H1 (cell line): ENCODE results near the gene MOB1B. TPM values are rescaled to one million over a fixed set of nuclear protein-coding genes. Genes with fewer than 3 reads are reported as not detected.

ENCODE experiments used
- CTCF ChIA-PET: fragments of 300-600 bp; sonication (Branson Sonifier 250); formaldehyde crosslinking; loops from one replicate; lab custom pipeline; 2021; ENCODE audit not compliant: partially characterized antibody; lab: Charles Lee
- POLR2A ChIA-PET: fragments of 300-600 bp; sonication (Branson Sonifier 250); formaldehyde crosslinking; loops from one replicate; lab custom pipeline; 2021; ENCODE audit warnings: inconsistent platforms; ENCODE audit not compliant: partially characterized antibody; lab: Charles Lee
- DNase-seq, 2 experiments: peaks; one replicate each; pipeline versions ENCODE4 v3.0.0 to v3.0.0-alpha.2; 2010 to 2022; ENCODE audit warnings: low spot score in 2 of 2, low read depth in 1 of 2, mixed read lengths in 1 of 2
- FAIRE-seq: peaks from 2 replicates; lab custom pipeline; 2011; peaks lifted over from hg19 to GRCh38; lab: Jason Lieb, UNC
- H2AFZ ChIP-seq: 2 replicates; pipeline ENCODE4 v1.8.1; 2012; ENCODE audit warnings: low read length, inconsistent platforms
- H2AK5ac ChIP-seq: 2 replicates; pipeline ENCODE4 v1.6.1; 2013; ENCODE audit warnings: low read depth, low read length
- H2BK120ac ChIP-seq: replicated peaks from 2 replicates; pipeline ENCODE3; 2013; ENCODE audit warnings: low read depth, low read length, inconsistent platforms
- H2BK12ac ChIP-seq: 2 replicates; pipeline ENCODE4 v1.6.1; 2013; ENCODE audit warnings: low read depth, low read length
- H2BK15ac ChIP-seq: 2 replicates; pipeline ENCODE4 v1.6.1; 2013; ENCODE audit warnings: low read length
- H2BK20ac ChIP-seq: 2 replicates; pipeline ENCODE4 v1.6.1; 2013; ENCODE audit warnings: low read length
- H2BK5ac ChIP-seq: 2 replicates; pipeline ENCODE4 v1.6.1; 2013; ENCODE audit warnings: low read depth, low read length
- H3K14ac ChIP-seq: 2 replicates; pipeline ENCODE4 v1.6.1; 2013; ENCODE audit warnings: inconsistent platforms; ENCODE audit not compliant: insufficient read length
- H3K18ac ChIP-seq: 2 replicates; pipeline ENCODE4 v1.6.1; 2013; ENCODE audit warnings: low read length; ENCODE audit errors: extremely low read depth
- H3K23ac ChIP-seq: 2 replicates; pipeline ENCODE4 v1.6.1; 2013; ENCODE audit warnings: inconsistent platforms; ENCODE audit not compliant: insufficient read length
- H3K23me2 ChIP-seq: 2 replicates; pipeline ENCODE4 v1.6.1; 2013; ENCODE audit warnings: low read depth, low read length
- H3K27ac ChIP-seq: 2 replicates; pipeline ENCODE4 v1.6.1; 2011; ENCODE audit warnings: low read depth, low read length, inconsistent platforms
- H3K27me3 ChIP-seq, 4 experiments: replicated peaks in 1 of 4; 1 replicate in 1 of 4; 2 replicates in 3 of 4; pipeline versions ENCODE4 v1.6.1 to v1.8.1; 2011 to 2013; ENCODE audit warnings: low read length in 3 of 4, mild to moderate bottlenecking in 3 of 4, inconsistent platforms in 2 of 4, mixed read lengths in 2 of 4, moderate library complexity in 1 of 4; ENCODE audit not compliant: control insufficient read depth in 3 of 4, insufficient read depth in 3 of 4; ENCODE audit errors: extremely low read depth in 1 of 4
- H3K36me3 ChIP-seq, 4 experiments: 2 replicates each; pipeline versions ENCODE4 v1.6.1 to v1.8.1; 2011 to 2013; ENCODE audit warnings: mild to moderate bottlenecking in 4 of 4, low read length in 3 of 4, moderate library complexity in 2 of 4, control low read depth in 1 of 4, inconsistent platforms in 1 of 4; ENCODE audit not compliant: insufficient read depth in 4 of 4, control insufficient read depth in 2 of 4
- H3K4ac ChIP-seq: replicated peaks from 2 replicates; pipeline ENCODE3; 2013; ENCODE audit warnings: low read length, low read depth, mixed read lengths, inconsistent platforms; ENCODE audit not compliant: insufficient read length
- H3K4me1 ChIP-seq, 4 experiments: replicated peaks in 1 of 4; 1 replicate in 1 of 4; 2 replicates in 3 of 4; pipeline versions ENCODE4 v1.6.1 to v1.8.1; 2011 to 2013; ENCODE audit warnings: low read length in 3 of 4, inconsistent platforms in 2 of 4, mixed read lengths in 1 of 4; ENCODE audit not compliant: insufficient read depth in 4 of 4, control insufficient read depth in 3 of 4
- H3K4me2 ChIP-seq, 2 experiments: 2 replicates each; pipeline versions ENCODE4 v1.6.1 to v1.8.1; 2011 to 2013; ENCODE audit warnings: low read depth in 2 of 2, low read length in 2 of 2, control low read depth in 1 of 2, inconsistent platforms in 1 of 2, mild to moderate bottlenecking in 1 of 2; ENCODE audit not compliant: insufficient read depth in 1 of 2
- H3K4me3 ChIP-seq, 4 experiments: fragments of 200-600, 300-600 bp in 1 of 4; sonication (generic), shearing (Covaris generic), sonication (Bioruptor Twin) in 1 of 4; 2 replicates each; pipeline versions ENCODE4 v1.5.1 to v1.8.1; 2011 to 2016; ENCODE audit warnings: low read length in 4 of 4, low read depth in 3 of 4, control low read depth in 2 of 4, inconsistent platforms in 2 of 4, mild to moderate bottlenecking in 2 of 4, mixed read lengths in 1 of 4, moderate library complexity in 1 of 4; ENCODE audit not compliant: insufficient read depth in 2 of 4; ENCODE audit errors: extremely low read depth in 1 of 4
- H3K56ac ChIP-seq: replicated peaks from 2 replicates; pipeline ENCODE3; 2013; ENCODE audit warnings: low read depth, mild to moderate bottlenecking, mixed read lengths, low read length, inconsistent platforms; ENCODE audit not compliant: insufficient read length
- H3K79me1 ChIP-seq: 2 replicates; pipeline ENCODE4 v1.6.1; 2013; ENCODE audit warnings: low read depth, low read length, control low read depth
- H3K79me2 ChIP-seq, 2 experiments: 2 replicates each; pipeline versions ENCODE4 v1.6.1 to v1.8.1; 2012 to 2013; ENCODE audit warnings: low read length in 2 of 2, mild to moderate bottlenecking in 2 of 2, inconsistent platforms in 1 of 2; ENCODE audit not compliant: insufficient read depth in 2 of 2, control insufficient read depth in 1 of 2
- H3K9ac ChIP-seq, 4 experiments: replicated peaks in 1 of 4; 1 replicate in 1 of 4; 2 replicates in 3 of 4; pipeline versions ENCODE4 v1.6.1 to v1.8.1; 2011 to 2013; ENCODE audit warnings: low read depth in 3 of 4, low read length in 3 of 4, control low read depth in 2 of 4, mild to moderate bottlenecking in 2 of 4, moderate library complexity in 2 of 4, inconsistent platforms in 1 of 4; ENCODE audit errors: extremely low read depth in 1 of 4
- H3K9me3 ChIP-seq, 2 experiments: 2 replicates each; pipeline versions ENCODE4 v1.6.1 to v1.8.1; 2012 to 2013; ENCODE audit warnings: mild to moderate bottlenecking in 2 of 2, moderate library complexity in 2 of 2, control low read depth in 1 of 2, inconsistent platforms in 1 of 2, low read depth in 1 of 2, low read length in 1 of 2, mixed read lengths in 1 of 2; ENCODE audit not compliant: insufficient read depth in 2 of 2
- H4K20me1 ChIP-seq, 2 experiments: replicated peaks in 1 of 2; 2 replicates each; pipeline versions ENCODE3 to v1.8.1; 2011 to 2013; ENCODE audit warnings: inconsistent platforms in 2 of 2, low read length in 2 of 2, mild to moderate bottlenecking in 1 of 2; ENCODE audit not compliant: insufficient read depth in 2 of 2, control insufficient read depth in 1 of 2
- H4K5ac ChIP-seq: 2 replicates; pipeline ENCODE4 v1.6.1; 2013; ENCODE audit warnings: low read length, low read depth, mixed read lengths, inconsistent platforms; ENCODE audit not compliant: insufficient read length
- H4K8ac ChIP-seq: 2 replicates; pipeline ENCODE4 v1.8.0; 2013; ENCODE audit warnings: mild to moderate bottlenecking, moderate library complexity, low read length, inconsistent platforms; ENCODE audit not compliant: insufficient read depth; ENCODE audit errors: extremely low read depth
- H4K91ac ChIP-seq: replicated peaks from 2 replicates; pipeline ENCODE3; 2013; ENCODE audit warnings: low read length, mixed read lengths, inconsistent platforms; ENCODE audit not compliant: insufficient read length
- ASH2L ChIP-seq: fragments of 200-600, 300-600 bp; sonication (generic); IDR thresholded peaks from one replicate; pipeline ENCODE4 v1.7.1; 2017; ENCODE audit warnings: low read length
- SAP30 ChIP-seq: fragments of 300-600 bp; sonication (generic); IDR thresholded peaks from 2 replicates; pipeline ENCODE4 v1.7.1; 2012; ENCODE audit warnings: low read length, moderate library complexity, mild to moderate bottlenecking, inconsistent platforms; ENCODE audit not compliant: insufficient read depth, insufficient replicate concordance
- WGBS, 2 experiments: shearing (Covaris generic) in 1 of 2; methylation state at CpG; one replicate each; pipeline versions ENCODE4 v1.1.6 to v1.1.7; 2013 to 2015; ENCODE audit warnings: low lambda C conversion rate in 2 of 2, mixed read lengths in 2 of 2, inconsistent platforms in 1 of 2, low coverage in 1 of 2, missing lambda C conversion rate in 1 of 2; ENCODE audit not compliant: insufficient replicate concordance in 2 of 2, insufficient coverage in 1 of 2, insufficient read length in 1 of 2; ENCODE audit errors: extremely low coverage in 1 of 2, missing lambda C conversion rate in 1 of 2; 5-methylcytosine and 5-hydroxymethylcytosine counted together
- polyA plus RNA-seq, 7 experiments: library from polyadenylated mRNA; depleted of rRNA in 3 of 7; stranded (reverse) in 5 of 7; unstranded in 2 of 7; fragments of >200 nt in 5 of 7; fragments of 200-250 nt in 2 of 7; gene quantifications; 1 replicate in 5 of 7; 2 replicates in 1 of 7; 4 replicates in 1 of 7; pipeline versions ENCODE4 v1.2.1 to v1.2.3, GENCODE V29; 2011 to 2013; ENCODE audit warnings: missing spikeins in 2 of 7, mixed read lengths in 2 of 7
- total RNA-seq: library from RNA; stranded (reverse); fragmentation: NEBNext Ultra II Directional; extraction: Animal tissue kit (Norgen Biotek cat#: 25700); gene quantifications from 2 replicates; pipeline ENCODE4 v1.2.1, GENCODE V29; 2021

The MOB1B gene
- total and polyA plus RNA-seq, 2 of the 8 experiments (the other 6 are each of a cell fraction or from before 2014, with no cell fraction given) = 3.8 to 33.5 TPM

DNA sequence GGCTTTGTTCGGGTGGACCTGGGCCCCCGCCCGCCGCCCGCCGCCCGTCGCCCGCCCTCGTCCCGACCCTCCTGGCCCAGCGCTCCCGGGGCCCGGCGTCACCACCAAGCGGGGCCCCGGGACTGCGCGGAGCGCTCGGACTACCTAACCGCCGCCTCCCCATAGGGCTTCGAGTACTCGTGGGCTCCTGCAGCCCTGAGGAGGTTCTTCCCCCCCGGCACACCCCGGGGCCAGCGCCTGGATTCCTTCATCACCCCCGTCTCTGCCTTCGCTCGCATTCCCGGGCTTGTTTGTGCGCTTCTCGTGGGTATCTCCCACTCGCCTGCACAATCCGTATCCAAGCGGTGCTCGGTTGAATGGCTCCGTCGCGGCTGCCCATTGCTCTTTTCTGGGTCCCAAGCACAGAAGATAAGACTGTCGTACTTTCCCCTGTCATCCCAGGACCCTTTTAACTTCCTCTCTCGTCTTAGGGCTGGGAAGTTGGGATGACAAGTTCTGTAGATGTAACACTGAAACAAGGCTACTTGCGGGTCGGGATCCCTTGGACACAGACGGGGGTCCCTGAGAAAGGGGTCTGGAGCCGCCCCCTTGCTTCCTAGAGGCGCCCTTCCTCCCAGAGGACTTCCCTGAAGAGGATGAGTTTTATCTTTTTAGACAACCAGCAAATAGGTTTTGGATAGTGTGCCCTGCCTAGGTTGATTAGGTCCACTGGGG, 565 bp downstream of the MOB1B start:
- no peak overlapping the region for H4K91ac ChIP-seq
- peaks cover 1 to 2% of the 10 kb centered on the region in 2 experiments for H4K20me1 ChIP-seq
- H3K56ac ChIP-seq = peak overlapping the region; percentile 64
- no peak overlapping the region for H2BK15ac ChIP-seq
- ChIA-PET CTCF (interaction anchor here (0.7 to 1.6 kb wide), 8 partner anchors 12 to 250 kb away, joined by 3 to 5 read pairs (median 3); no protein-coding TSS in a partner anchor), POLR2A (interaction anchor here (0.5 to 1.7 kb wide), 8 partner anchors 9 to 372 kb away, joined by 3 to 11 read pairs (median 4); partner anchors contain the start of gene GRSF1)
- peak overlapping the region; percentile 24; the same call in 1 of the 2 replicates for H3K18ac ChIP-seq
- DNase-seq (no peak), FAIRE-seq (no peak)
- peak overlapping the region; percentile 83 to 94 (median 93) for H3K4me3 ChIP-seq
- no peak for TF ChIP-seq SAP30
- peak; percentile 62 for TF ChIP-seq ASH2L
- H3K79me1 ChIP-seq = peaks cover 4% of the 10 kb centered on the region; the same call in 1 of the 2 replicates
- no peak overlapping the region for H3K23ac ChIP-seq
- no peak overlapping the region for H3K14ac ChIP-seq
- peak overlapping the region; percentile 85 for H2BK5ac ChIP-seq
- H2BK12ac ChIP-seq = no peak overlapping the region
- WGBS, 2 experiments = 1% methylated on average over 28 of the region's 48 CpGs; no CpG with 5 or more reads in 1 of the 2 experiments
- peaks cover 0 to 12% (median 9%) of the 10 kb centered on the region in 4 experiments; a peak in 5 of 8 replicates for H3K36me3 ChIP-seq
- H3K27me3 ChIP-seq = no peaks in the 10 kb centered on the region; a peak in 1 of 7 replicates
- H2BK120ac ChIP-seq = no peak overlapping the region
- peak overlapping the region; percentile 84 to 99 for H3K4me2 ChIP-seq
- H3K27ac ChIP-seq = peak overlapping the region; percentile 80; the same call in 1 of the 2 replicates
- peaks cover 6 to 50% of the 10 kb centered on the region in 2 experiments; a peak in 3 of 4 replicates for H3K79me2 ChIP-seq
- H3K4ac ChIP-seq = no peak overlapping the region
- H3K9ac ChIP-seq = peak overlapping the region; percentile 69 to 94 (median 82)
- no peaks in the 10 kb centered on the region for H3K9me3 ChIP-seq
- H2AK5ac ChIP-seq = no peak overlapping the region
- peak overlapping the region; percentile 96 for H4K5ac ChIP-seq
- peak overlapping the region; percentile 82; the same call in 1 of the 2 replicates for H2AFZ ChIP-seq
- peaks cover 0 to 7% (median 2%) of the 10 kb centered on the region in 4 experiments; a peak in 3 of 7 replicates for H3K4me1 ChIP-seq
- peaks cover 5% of the 10 kb centered on the region for H3K23me2 ChIP-seq
- peak overlapping the region; percentile 96 for H4K8ac ChIP-seq
- no peak overlapping the region for H2BK20ac ChIP-seq
